ENCODE data around the gene WDR37. TPM values are rescaled to one million over a fixed set of nuclear protein-coding genes. Genes with fewer than 3 reads are reported as not detected.

The WDR37 gene
- total RNA-seq, 4 donors from 2014 or later = 16.8 to 28.8 (median 22.3) TPM

DNA sequence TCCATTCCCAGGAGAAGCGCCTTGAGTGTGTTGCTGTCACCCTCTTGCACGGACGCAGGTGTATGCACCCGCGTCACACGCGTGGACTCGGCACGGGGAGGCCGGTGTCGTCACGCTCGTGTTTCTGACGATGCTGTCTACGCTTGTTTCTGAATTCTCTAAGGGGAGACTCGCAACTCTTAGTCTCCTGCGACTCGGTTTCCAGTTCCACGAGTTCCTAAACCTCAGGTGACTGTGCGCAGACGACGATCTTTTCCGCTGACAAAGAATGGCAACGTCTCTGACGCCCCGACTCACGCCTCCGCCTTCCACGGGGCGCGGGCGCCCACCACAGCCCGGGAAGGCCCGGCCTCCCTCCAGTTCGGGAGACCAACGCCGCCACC, 7.8 kb upstream of the WDR37 start:
- peak in 2 of 3 donors; percentile 62 to 75 for DNase-seq
- Histone ChIP-seq H3K27me3 (no peaks in the 10 kb centered on the region), H3K36me3 (peaks cover 0 to 23% (median 0%) of the 10 kb centered on the region in 3 donors), H3K9me3 (no peaks in the 10 kb centered on the region), H3K4me1 (peaks cover 0 to 25% (median 7%) of the 10 kb centered on the region in 4 donors), H3K27ac (peak overlapping the region; percentile 98 to 100 (median 98)), H3K4me3 (peak overlapping the region; percentile 73 to 95 (median 83))
- TF ChIP-seq, protein P1, sequence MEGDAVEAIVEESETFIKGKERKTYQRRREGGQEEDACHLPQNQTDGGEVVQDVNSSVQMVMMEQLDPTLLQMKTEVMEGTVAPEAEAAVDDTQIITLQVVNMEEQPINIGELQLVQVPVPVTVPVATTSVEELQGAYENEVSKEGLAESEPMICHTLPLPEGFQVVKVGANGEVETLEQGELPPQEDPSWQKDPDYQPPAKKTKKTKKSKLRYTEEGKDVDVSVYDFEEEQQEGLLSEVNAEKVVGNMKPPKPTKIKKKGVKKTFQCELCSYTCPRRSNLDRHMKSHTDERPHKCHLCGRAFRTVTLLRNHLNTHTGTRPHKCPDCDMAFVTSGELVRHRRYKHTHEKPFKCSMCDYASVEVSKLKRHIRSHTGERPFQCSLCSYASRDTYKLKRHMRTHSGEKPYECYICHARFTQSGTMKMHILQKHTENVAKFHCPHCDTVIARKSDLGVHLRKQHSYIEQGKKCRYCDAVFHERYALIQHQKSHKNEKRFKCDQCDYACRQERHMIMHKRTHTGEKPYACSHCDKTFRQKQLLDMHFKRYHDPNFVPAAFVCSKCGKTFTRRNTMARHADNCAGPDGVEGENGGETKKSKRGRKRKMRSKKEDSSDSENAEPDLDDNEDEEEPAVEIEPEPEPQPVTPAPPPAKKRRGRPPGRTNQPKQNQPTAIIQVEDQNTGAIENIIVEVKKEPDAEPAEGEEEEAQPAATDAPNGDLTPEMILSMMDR (IDR thresholded peaks at IDR 0.05) = no peak
- TF ChIP-seq POLR2A (IDR thresholded peaks at IDR 0.05) = no peak

DNA sequence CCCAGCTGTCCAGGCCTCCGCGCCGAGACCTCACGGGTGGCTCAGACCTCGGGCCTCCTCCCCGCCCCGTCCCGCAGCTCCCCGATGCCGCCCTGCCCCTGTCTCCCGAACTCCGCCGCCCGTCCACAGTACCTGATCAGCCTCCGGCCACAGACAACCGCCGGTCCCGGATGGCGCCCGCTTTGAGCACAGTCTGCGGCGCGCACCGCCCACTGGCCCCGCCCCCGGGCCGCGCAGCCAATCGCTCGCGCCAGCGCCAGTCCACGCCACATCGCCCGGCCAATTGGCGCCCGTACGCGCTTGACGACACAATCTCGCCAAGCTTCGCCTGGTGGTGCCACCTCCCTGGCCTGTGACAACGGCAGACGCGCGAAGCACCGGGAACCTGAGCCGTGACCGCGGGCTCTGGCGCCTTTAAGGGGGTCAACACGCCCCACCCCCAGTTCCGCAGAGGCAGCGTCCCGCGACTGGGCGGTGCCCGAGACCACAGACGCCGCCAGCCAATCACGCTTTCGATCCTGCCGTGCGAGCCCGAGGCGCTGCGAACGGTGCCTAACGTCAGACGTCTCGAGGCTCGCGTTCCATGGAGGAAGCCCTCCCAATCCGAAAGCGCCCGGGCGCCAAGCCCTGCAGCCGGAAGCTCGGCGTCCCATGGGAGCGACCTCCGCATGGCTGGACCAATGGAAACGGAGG, 7.3 kb upstream of the WDR37 start, which contains the start of gene IDI1:
IDI1 (minus strand) TSS at position 388 of the 693 bp plus-strand sequence; CDS start at position 272, 116 bp downstream.
- Histone ChIP-seq H3K36me3 (peaks cover 0 to 24% (median 0%) of the 10 kb centered on the region in 3 donors), H3K27ac (peak within 1 kb of the TSS; percentile 98 to 100 (median 98)), H3K9me3 (no peaks in the 10 kb centered on the region), H3K4me1 (peaks cover 0 to 29% (median 7%) of the 10 kb centered on the region in 4 donors), H3K27me3 (no peaks in the 10 kb centered on the region), H3K4me3 (peak within 1 kb of the TSS; percentile 73 to 95 (median 83))
- DNase-seq = peak; percentile 96 to 99 (median 98)
- TF ChIP-seq, protein P1 (IDR thresholded peaks at IDR 0.05) = no peak
- peak; percentile 97 for TF ChIP-seq POLR2A (IDR thresholded peaks at IDR 0.05)

DNA sequence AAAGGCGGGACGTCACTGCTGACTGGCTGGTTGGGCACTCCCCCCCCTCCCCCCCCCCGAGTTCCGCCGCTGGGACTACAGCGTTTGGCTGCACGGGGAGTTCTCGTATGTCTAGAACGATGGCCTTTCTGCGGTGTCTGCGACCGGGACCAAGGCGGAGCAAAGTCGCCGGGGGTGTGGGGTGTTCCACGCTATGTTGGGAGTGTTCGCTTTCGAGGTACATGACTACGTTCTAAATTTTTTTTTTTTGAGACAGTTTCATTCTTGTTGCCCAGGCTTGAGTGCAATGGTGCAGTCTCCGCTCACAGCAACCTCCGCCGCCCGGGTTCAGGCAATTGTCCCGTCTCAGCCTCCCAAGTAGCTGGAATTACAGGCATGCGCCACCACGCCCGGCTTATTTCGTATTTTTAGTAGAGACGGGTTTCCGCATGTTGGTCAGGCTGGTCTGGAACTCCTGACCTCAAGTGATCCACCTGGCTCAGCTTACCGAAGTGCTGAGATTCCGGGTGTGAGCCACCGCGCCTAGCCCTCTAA, 6.7 kb upstream of the WDR37 start:
- H3K27ac ChIP-seq = peak overlapping the region; percentile 98 to 100 (median 98)
- DNase-seq = no peak

DNA sequence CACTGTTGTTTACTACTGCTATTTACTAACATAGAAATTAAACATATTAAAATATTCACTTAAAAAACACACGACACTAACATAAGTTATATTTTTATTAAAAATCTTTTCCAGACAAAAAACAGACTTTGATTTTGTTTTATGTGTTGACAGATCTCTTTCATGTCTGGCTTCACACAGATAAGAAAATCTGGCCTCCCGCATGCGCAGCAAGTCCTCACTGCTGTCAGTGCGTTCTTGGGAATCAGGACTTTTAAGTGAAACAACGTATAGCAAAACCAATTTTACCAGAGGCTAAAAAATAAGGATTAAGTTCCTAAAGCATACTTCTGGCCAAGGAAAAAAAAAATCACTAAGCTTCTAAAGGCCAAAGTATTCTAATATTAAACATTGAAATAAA, 6.0 kb upstream of the WDR37 start:
- peaks cover 0 to 24% (median 0%) of the 10 kb centered on the region in 3 donors for H3K36me3 ChIP-seq
- TF ChIP-seq, protein P1 (IDR thresholded peaks at IDR 0.05) = no peak
- no peak for TF ChIP-seq POLR2A (IDR thresholded peaks at IDR 0.05)
- H3K27me3 ChIP-seq = no peaks in the 10 kb centered on the region
- H3K4me1 ChIP-seq = peaks cover 0 to 31% (median 8%) of the 10 kb centered on the region in 4 donors
- H3K27ac ChIP-seq = peak overlapping the region; percentile 98 to 100 (median 98)
- no peaks in the 10 kb centered on the region for H3K9me3 ChIP-seq
- DNase-seq = no peak
- peak overlapping the region in 3 of 4 donors; percentile 81 to 95 (median 85) for H3K4me3 ChIP-seq

More for the DNA sequence above, 6.7 kb upstream of the WDR37 start:
- TF ChIP-seq, protein P1 (IDR thresholded peaks at IDR 0.05) = no peak
- no peak for TF ChIP-seq POLR2A (IDR thresholded peaks at IDR 0.05)
- Histone ChIP-seq H3K36me3 (peaks cover 0 to 24% (median 0%) of the 10 kb centered on the region in 3 donors), H3K4me3 (peak overlapping the region; percentile 73 to 95 (median 83)), H3K4me1 (peaks cover 0 to 31% (median 7%) of the 10 kb centered on the region in 4 donors), H3K9me3 (no peaks in the 10 kb centered on the region), H3K27me3 (no peaks in the 10 kb centered on the region)

DNA sequence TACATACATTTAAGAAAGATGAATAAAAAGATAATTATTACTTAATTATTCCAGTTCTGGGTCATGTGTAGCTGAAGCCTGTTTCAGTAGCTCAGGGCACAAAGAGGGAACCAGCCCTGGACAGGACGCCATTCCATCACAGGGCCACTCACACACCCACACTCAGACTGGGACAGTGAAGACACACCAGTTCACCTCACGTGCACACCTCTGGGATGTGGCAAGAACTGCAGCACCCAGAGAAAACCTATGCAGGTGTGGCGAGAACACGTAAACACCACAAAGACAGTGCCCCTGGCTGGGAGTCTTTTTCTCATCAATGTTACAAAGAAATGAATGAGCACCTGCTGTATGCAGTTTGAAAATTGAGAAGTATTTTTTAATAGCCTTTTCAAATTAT, 5.6 kb upstream of the WDR37 start:
- Histone ChIP-seq H3K27ac (peak overlapping the region in 3 of 4 donors; percentile 98 to 100 (median 99)), H3K9me3 (no peaks in the 10 kb centered on the region), H3K4me3 (peak overlapping the region in 1 of 4 donors; percentile 85), H3K27me3 (no peaks in the 10 kb centered on the region), H3K4me1 (peaks cover 0 to 33% (median 8%) of the 10 kb centered on the region in 4 donors), H3K36me3 (peaks cover 0 to 24% (median 0%) of the 10 kb centered on the region in 3 donors)
- DNase-seq = peak; percentile 42 to 78 (median 63)
- TF ChIP-seq, protein P1 (IDR thresholded peaks at IDR 0.05) = peak in 2 of 6 experiments; percentile 23 to 24
- peak in 1 of 2 donors; percentile 20 for TF ChIP-seq POLR2A (IDR thresholded peaks at IDR 0.05)
